ENCODE data around the gene BRI3.

DNA sequence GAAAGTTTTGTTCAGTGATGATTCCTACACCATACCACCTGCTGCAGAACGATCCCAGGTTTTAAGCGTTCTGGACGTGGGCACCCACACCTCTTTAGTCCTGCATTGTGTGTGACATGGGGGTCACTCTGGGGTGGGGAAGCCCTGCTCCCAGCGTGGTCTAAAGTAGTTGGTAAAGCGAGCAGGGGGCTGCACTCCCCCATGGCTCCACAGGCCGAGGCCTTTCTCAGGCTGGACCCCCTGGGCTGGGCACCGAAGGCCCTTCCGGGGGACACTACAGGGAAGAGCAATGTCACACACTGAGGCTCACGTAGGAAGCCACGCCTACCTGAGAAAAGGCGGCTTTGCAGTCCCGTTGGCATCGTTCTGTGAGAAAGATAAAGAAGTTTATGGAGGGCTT, 12.3 kb downstream of the BRI3 start:
- TF ChIP-seq, protein P1, sequence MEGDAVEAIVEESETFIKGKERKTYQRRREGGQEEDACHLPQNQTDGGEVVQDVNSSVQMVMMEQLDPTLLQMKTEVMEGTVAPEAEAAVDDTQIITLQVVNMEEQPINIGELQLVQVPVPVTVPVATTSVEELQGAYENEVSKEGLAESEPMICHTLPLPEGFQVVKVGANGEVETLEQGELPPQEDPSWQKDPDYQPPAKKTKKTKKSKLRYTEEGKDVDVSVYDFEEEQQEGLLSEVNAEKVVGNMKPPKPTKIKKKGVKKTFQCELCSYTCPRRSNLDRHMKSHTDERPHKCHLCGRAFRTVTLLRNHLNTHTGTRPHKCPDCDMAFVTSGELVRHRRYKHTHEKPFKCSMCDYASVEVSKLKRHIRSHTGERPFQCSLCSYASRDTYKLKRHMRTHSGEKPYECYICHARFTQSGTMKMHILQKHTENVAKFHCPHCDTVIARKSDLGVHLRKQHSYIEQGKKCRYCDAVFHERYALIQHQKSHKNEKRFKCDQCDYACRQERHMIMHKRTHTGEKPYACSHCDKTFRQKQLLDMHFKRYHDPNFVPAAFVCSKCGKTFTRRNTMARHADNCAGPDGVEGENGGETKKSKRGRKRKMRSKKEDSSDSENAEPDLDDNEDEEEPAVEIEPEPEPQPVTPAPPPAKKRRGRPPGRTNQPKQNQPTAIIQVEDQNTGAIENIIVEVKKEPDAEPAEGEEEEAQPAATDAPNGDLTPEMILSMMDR (IDR thresholded peaks at IDR 0.05) = no peak
- TF ChIP-seq REST (IDR thresholded peaks at IDR 0.05; ENCODE audit: insufficient read depth in 1 of 2, low read depth in 2 of 2, low read length in 1 of 2) = no peak
- TF ChIP-seq POLR2AphosphoS5 (IDR thresholded peaks at IDR 0.05; ENCODE audit: low read depth, low read length) = no peak
